ENCODE measurements around the gene CELA1.

DNA sequence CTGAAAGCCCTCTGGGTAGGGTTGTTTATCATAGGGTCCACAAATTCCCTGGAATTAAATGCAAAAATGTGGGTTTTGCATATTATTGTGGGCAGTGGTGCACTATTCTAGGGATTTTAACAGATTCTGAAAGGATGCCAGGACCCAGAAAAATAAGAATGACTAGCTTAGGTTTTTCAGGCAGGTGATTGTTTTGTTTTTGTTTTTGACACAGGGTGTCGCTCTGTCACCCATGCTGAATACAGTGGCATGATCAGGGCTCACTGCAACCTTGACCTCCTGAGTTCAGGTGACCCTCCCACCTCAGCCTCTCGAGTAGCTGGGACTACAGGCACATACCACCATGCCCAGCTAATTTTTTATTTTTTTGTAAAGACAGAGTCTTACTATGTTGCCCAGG lies 25.5 kb upstream of the CELA1 start:
- TF ChIP-seq, protein P1, sequence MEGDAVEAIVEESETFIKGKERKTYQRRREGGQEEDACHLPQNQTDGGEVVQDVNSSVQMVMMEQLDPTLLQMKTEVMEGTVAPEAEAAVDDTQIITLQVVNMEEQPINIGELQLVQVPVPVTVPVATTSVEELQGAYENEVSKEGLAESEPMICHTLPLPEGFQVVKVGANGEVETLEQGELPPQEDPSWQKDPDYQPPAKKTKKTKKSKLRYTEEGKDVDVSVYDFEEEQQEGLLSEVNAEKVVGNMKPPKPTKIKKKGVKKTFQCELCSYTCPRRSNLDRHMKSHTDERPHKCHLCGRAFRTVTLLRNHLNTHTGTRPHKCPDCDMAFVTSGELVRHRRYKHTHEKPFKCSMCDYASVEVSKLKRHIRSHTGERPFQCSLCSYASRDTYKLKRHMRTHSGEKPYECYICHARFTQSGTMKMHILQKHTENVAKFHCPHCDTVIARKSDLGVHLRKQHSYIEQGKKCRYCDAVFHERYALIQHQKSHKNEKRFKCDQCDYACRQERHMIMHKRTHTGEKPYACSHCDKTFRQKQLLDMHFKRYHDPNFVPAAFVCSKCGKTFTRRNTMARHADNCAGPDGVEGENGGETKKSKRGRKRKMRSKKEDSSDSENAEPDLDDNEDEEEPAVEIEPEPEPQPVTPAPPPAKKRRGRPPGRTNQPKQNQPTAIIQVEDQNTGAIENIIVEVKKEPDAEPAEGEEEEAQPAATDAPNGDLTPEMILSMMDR (IDR thresholded peaks at IDR 0.05; ENCODE audit: insufficient read depth, low read depth, low read length) = no peak
- no peak for TF ChIP-seq EZH2 (IDR thresholded peaks at IDR 0.05; ENCODE audit: insufficient read depth, low read length)
